T-helper 1 cell treated with Interleukin-12 subunit alpha and Interleukin-12 subunit beta and Interleukin-4 antibody, amounts not matched to agents 30 μg/mL and 1 μg/mL, for 36 hours (primary cell): ENCODE results near the gene SCYL3.

Experiments used
- H3K27ac Mint-ChIP-seq: one replicate; pipeline ENCODE4 v1.8.0; 2021; ENCODE audit warnings: mild to moderate bottlenecking, mixed read lengths
- H3K27me3 Mint-ChIP-seq: one replicate; pipeline ENCODE4 v1.8.0; 2021; ENCODE audit warnings: low read depth, mixed read lengths
- H3K36me3 Mint-ChIP-seq: one replicate; pipeline ENCODE4 v1.8.0; 2021; ENCODE audit warnings: low read depth, mixed read lengths
- H3K4me1 Mint-ChIP-seq: one replicate; pipeline ENCODE4 v1.8.0; 2021; ENCODE audit warnings: low read depth, mixed read lengths
- H3K4me3 Mint-ChIP-seq: one replicate; pipeline ENCODE4 v1.8.0; 2021; ENCODE audit warnings: mild to moderate bottlenecking, moderate library complexity, mixed read lengths
- H3K9me3 Mint-ChIP-seq: one replicate; pipeline ENCODE4 v1.8.0; 2021; ENCODE audit warnings: mixed read lengths

Gene SCYL3

GRCh38 chr1:169915150-169915549 is 21.5 kb upstream of the SCYL3 start:
- H3K27me3 Mint-ChIP-seq, result no peaks in the 10 kb centered on the region
- H3K4me1 Mint-ChIP-seq, result peaks cover 2% of the 10 kb centered on the region
- H3K27ac Mint-ChIP-seq, result no peak overlapping the region
- H3K4me3 Mint-ChIP-seq, result no peak overlapping the region
- H3K36me3 Mint-ChIP-seq, result no peaks in the 10 kb centered on the region
- H3K9me3 Mint-ChIP-seq, result no peaks in the 10 kb centered on the region

GRCh38 chr1:169914531-169914930 is 20.8 kb upstream of the SCYL3 start:
- H3K4me1 Mint-ChIP-seq, result peaks cover 2% of the 10 kb centered on the region

GRCh38 chr1:169909499-169909898 is 15.8 kb upstream of the SCYL3 start:
- Mint-ChIP-seq H3K9me3 (no peaks in the 10 kb centered on the region), H3K4me3 (no peak overlapping the region), H3K27ac (no peak overlapping the region), H3K4me1 (peaks cover 15% of the 10 kb centered on the region), H3K36me3 (no peaks in the 10 kb centered on the region), H3K27me3 (no peaks in the 10 kb centered on the region)

More at GRCh38 chr1:169914531-169914930, 20.8 kb upstream of the SCYL3 start:
- no peak overlapping the region for H3K4me3 Mint-ChIP-seq
- H3K36me3 Mint-ChIP-seq, result no peaks in the 10 kb centered on the region
- H3K27me3 Mint-ChIP-seq, result no peaks in the 10 kb centered on the region
- no peaks in the 10 kb centered on the region for H3K9me3 Mint-ChIP-seq
- no peak overlapping the region for H3K27ac Mint-ChIP-seq

- Mint-ChIP-seq H3K27me3 (peaks cover 6% of the 10 kb centered on the region), H3K4me1 (peaks cover 23% of the 10 kb centered on the region), H3K4me3 (no peak overlapping the region), H3K36me3 (no peaks in the 10 kb centered on the region), H3K27ac (no peak overlapping the region), H3K9me3 (no peaks in the 10 kb centered on the region)
Observed at GRCh38 chr1:169906938-169907337, 13.2 kb upstream of the SCYL3 start.

- Mint-ChIP-seq H3K36me3 (no peaks in the 10 kb centered on the region), H3K27ac (no peak overlapping the region), H3K9me3 (no peaks in the 10 kb centered on the region), H3K27me3 (peaks cover 17% of the 10 kb centered on the region), H3K4me3 (no peak overlapping the region), H3K4me1 (peaks cover 20% of the 10 kb centered on the region)
Observed at GRCh38 chr1:169904834-169905233, 11.1 kb upstream of the SCYL3 start.

GRCh38 chr1:169902751-169903150 is 9.1 kb upstream of the SCYL3 start:
- peaks cover 7% of the 10 kb centered on the region for H3K4me1 Mint-ChIP-seq
- no peaks in the 10 kb centered on the region for H3K36me3 Mint-ChIP-seq
- H3K27ac Mint-ChIP-seq, result no peak overlapping the region
- no peak overlapping the region for H3K4me3 Mint-ChIP-seq
- no peaks in the 10 kb centered on the region for H3K9me3 Mint-ChIP-seq
- H3K27me3 Mint-ChIP-seq, result peaks cover 27% of the 10 kb centered on the region

- Mint-ChIP-seq H3K36me3 (no peaks in the 10 kb centered on the region), H3K4me1 (peaks cover 7% of the 10 kb centered on the region), H3K27me3 (peaks cover 33% of the 10 kb centered on the region), H3K4me3 (no peak overlapping the region), H3K27ac (no peak overlapping the region), H3K9me3 (no peaks in the 10 kb centered on the region)
Observed at GRCh38 chr1:169901115-169901514, 7.4 kb upstream of the SCYL3 start.

- Mint-ChIP-seq H3K9me3 (no peaks in the 10 kb centered on the region), H3K27me3 (peaks cover 34% of the 10 kb centered on the region), H3K4me3 (no peak overlapping the region), H3K36me3 (no peaks in the 10 kb centered on the region), H3K4me1 (peaks cover 7% of the 10 kb centered on the region), H3K27ac (no peak overlapping the region)
Observed at GRCh38 chr1:169900571-169900970, 6.9 kb upstream of the SCYL3 start.

- H3K9me3 Mint-ChIP-seq, result no peaks in the 10 kb centered on the region
- H3K4me1 Mint-ChIP-seq, result peaks cover 11% of the 10 kb centered on the region
- no peak overlapping the region for H3K27ac Mint-ChIP-seq
- H3K36me3 Mint-ChIP-seq, result no peaks in the 10 kb centered on the region
- H3K4me3 Mint-ChIP-seq, result no peak overlapping the region
- peaks cover 34% of the 10 kb centered on the region for H3K27me3 Mint-ChIP-seq
Observed at GRCh38 chr1:169899519-169900217, 6.0 kb upstream of the SCYL3 start.

GRCh38 chr1:169896013-169896412 is 2.3 kb upstream of the SCYL3 start:
- no peak overlapping the region for H3K4me3 Mint-ChIP-seq
- H3K27ac Mint-ChIP-seq, result peak overlapping the region; percentile 8
- H3K4me1 Mint-ChIP-seq, result peaks cover 27% of the 10 kb centered on the region

GRCh38 chr1:169894424-169895145 is 889 bp upstream of the SCYL3 start:
- peak overlapping the region; percentile 99 for H3K27ac Mint-ChIP-seq

More at GRCh38 chr1:169896013-169896412, 2.3 kb upstream of the SCYL3 start:
- Mint-ChIP-seq H3K27me3 (peaks cover 24% of the 10 kb centered on the region), H3K36me3 (peaks cover 2% of the 10 kb centered on the region), H3K9me3 (no peaks in the 10 kb centered on the region)

GRCh38 chr1:169892927-169893644 is 610 bp downstream of the SCYL3 start:
- Mint-ChIP-seq H3K4me3 (peak overlapping the region; percentile 86), H3K9me3 (no peaks in the 10 kb centered on the region), H3K4me1 (peaks cover 53% of the 10 kb centered on the region), H3K27me3 (peaks cover 10% of the 10 kb centered on the region), H3K27ac (peak overlapping the region; percentile 89), H3K36me3 (peaks cover 14% of the 10 kb centered on the region)

More at GRCh38 chr1:169894424-169895145, 889 bp upstream of the SCYL3 start:
- Mint-ChIP-seq H3K9me3 (no peaks in the 10 kb centered on the region), H3K4me3 (peak overlapping the region; percentile 86), H3K4me1 (peaks cover 38% of the 10 kb centered on the region), H3K36me3 (peaks cover 4% of the 10 kb centered on the region), H3K27me3 (peaks cover 17% of the 10 kb centered on the region)

GRCh38 chr1:169892176-169892926 is 1.3 kb downstream of the SCYL3 start:
- Mint-ChIP-seq H3K4me3 (peak overlapping the region; percentile 78), H3K27me3 (peaks cover 7% of the 10 kb centered on the region), H3K36me3 (peaks cover 15% of the 10 kb centered on the region), H3K9me3 (no peaks in the 10 kb centered on the region), H3K27ac (peak overlapping the region; percentile 89), H3K4me1 (peaks cover 54% of the 10 kb centered on the region)

- Mint-ChIP-seq H3K36me3 (peaks cover 20% of the 10 kb centered on the region), H3K27me3 (peaks cover 5% of the 10 kb centered on the region), H3K27ac (peak overlapping the region; percentile 89), H3K9me3 (no peaks in the 10 kb centered on the region), H3K4me3 (peak overlapping the region; percentile 69), H3K4me1 (peaks cover 54% of the 10 kb centered on the region)
Observed at GRCh38 chr1:169891539-169891885, 2.2 kb downstream of the SCYL3 start.
